Dermis blood vessel endothelial cell (primary cell): ENCODE data around the gene PAIP2. TPM values are rescaled to one million over a fixed set of nuclear protein-coding genes. Genes with fewer than 3 reads are reported as not detected.
"Not testable (repeated sequence)": the region's sequence is repeated elsewhere in the genome, so short reads cannot be mapped to it uniquely, and the experiment has no call there.

ENCODE experiments used
- DNase-seq: peaks from one replicate; pipeline ENCODE4 v3.0.0; 2010
- total RNA-seq: library from RNA; depleted of rRNA; stranded (reverse); fragments of >200 nt; gene quantifications from 2 replicates; pipeline ENCODE4 v1.2.3, GENCODE V29; 2014

Gene PAIP2
- total RNA-seq, 1 donor from 2014 or later, result 137 TPM

GRCh38 chr5:139315056-139315615 lies 26.5 kb upstream of the PAIP2 start:
- no peak for DNase-seq

- no peak for DNase-seq
These were observed 5.8 kb upstream of the PAIP2 start for GRCh38 chr5:139335811-139336210.

- DNase-seq, result no peak
These were observed 1.6 kb upstream of the PAIP2 start for GRCh38 chr5:139340051-139340450.

GRCh38 chr5:139341187-139341688 lies 416 bp upstream of the PAIP2 start:
- DNase-seq, result peak; percentile 11

GRCh38 chr5:139342423-139342723 lies 719 bp downstream of the PAIP2 start:
- no peak for DNase-seq

GRCh38 chr5:139343476-139343875 lies 1.8 kb downstream of the PAIP2 start:
- no peak for DNase-seq

GRCh38 chr5:139344177-139344576 lies 2.5 kb downstream of the PAIP2 start:
- no peak for DNase-seq

- not testable (repeated sequence) for DNase-seq
These were observed 3.8 kb downstream of the PAIP2 start for GRCh38 chr5:139345442-139345841.

- not testable (repeated sequence) for DNase-seq
These were observed 6.2 kb downstream of the PAIP2 start for GRCh38 chr5:139347863-139348262.

- no peak for DNase-seq
These were observed 12.5 kb downstream of the PAIP2 start for GRCh38 chr5:139354186-139354585.

GRCh38 chr5:139355900-139356299 lies 14.2 kb downstream of the PAIP2 start:
- DNase-seq, result not testable (repeated sequence)

- no peak for DNase-seq
These were observed 16.4 kb downstream of the PAIP2 start for GRCh38 chr5:139358064-139358463.

GRCh38 chr5:139360384-139360783 lies 18.7 kb downstream of the PAIP2 start:
- no peak for DNase-seq

GRCh38 chr5:139361835-139362429 lies 20.3 kb downstream of the PAIP2 start:
- DNase-seq, result no peak

GRCh38 chr5:139363937-139364336 lies 22.3 kb downstream of the PAIP2 start:
- no peak for DNase-seq

GRCh38 chr5:139364466-139364865 lies 22.8 kb downstream of the PAIP2 start:
- DNase-seq, result no peak

GRCh38 chr5:139368613-139369012 lies 27.0 kb downstream of the PAIP2 start:
- DNase-seq, result peak; percentile 22

- no peak for DNase-seq
These were observed 27.5 kb downstream of the PAIP2 start for GRCh38 chr5:139369181-139369580.

GRCh38 chr5:139371482-139372435 lies 30.1 kb downstream of the PAIP2 start:
- no peak for DNase-seq

- no peak for DNase-seq
These were observed 33.3 kb downstream of the PAIP2 start for GRCh38 chr5:139374909-139375308.

GRCh38 chr5:139376364-139376763 lies 34.7 kb downstream of the PAIP2 start:
- DNase-seq, result no peak

GRCh38 chr5:139377226-139377625 lies 35.6 kb downstream of the PAIP2 start:
- DNase-seq, result no peak

- DNase-seq, result no peak
These were observed 36.6 kb downstream of the PAIP2 start for GRCh38 chr5:139378101-139378825.
